GM19395 (cell line): ENCODE data around the gene DHX35.

Source experiments
- ATAC-seq: cut with Tn5 transposase; IDR thresholded peaks from one replicate; pipeline ENCODE4 v1.9.1; 2021; ENCODE audit warnings: mild to moderate bottlenecking, moderate library complexity; ENCODE audit not compliant: unreplicated experiment

DHX35 gene, protein sequence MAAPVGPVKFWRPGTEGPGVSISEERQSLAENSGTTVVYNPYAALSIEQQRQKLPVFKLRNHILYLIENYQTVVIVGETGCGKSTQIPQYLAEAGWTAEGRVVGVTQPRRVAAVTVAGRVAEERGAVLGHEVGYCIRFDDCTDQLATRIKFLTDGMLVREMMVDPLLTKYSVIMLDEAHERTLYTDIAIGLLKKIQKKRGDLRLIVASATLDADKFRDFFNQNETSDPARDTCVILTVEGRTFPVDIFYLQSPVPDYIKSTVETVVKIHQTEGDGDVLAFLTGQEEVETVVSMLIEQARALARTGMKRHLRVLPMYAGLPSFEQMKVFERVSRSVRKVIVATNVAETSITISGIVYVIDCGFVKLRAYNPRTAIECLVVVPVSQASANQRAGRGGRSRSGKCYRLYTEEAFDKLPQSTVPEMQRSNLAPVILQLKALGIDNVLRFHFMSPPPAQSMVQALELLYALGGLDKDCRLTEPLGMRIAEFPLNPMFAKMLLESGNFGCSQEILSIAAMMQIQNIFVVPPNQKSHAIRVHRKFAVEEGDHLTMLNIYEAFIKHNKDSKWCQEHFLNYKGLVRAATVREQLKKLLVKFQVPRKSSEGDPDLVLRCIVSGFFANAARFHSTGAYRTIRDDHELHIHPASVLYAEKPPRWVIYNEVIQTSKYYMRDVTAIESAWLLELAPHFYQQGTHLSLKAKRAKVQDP

DNA sequence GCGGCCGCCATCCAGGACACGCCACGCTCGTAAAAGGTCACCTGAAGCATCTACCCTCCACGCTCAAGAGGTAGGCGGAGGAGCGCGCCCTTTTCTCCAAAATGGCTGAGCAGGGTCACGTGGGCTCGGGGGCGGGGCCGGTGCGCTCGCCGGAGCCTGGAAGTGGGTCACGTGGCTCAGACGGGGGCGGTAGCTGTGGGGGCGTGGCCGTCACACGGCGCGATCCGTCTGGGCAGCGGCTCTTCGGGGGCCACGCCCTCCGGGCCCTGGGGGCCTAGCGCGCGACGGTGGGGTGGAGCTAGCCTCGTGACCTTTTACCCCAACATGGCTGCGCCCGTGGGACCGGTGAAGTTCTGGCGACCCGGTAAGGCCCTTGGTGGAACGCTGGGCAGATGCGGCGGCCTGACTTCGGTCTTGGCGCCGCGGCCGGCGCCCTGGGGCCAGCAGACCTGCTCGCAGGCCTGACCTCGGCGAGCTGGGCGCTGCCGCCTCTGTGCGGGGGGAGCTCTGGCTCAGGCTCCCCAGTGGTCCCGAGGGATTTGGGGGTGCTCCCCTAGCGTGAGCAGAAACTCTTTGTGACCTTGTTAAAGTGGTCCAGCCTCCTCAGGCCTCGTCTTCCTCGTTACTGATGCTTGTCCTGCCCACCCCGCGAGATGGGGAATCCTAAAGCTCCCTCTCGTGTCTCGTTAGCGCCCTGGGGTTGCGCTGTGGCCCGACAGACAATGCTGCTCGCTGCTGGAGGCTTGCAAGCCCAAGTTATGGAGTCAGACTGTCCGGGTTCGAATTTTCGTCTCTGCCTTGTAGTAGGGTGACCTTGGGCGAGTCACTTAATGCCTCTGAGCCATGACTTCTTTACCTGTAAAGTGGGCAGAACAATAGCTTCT, at the start of gene DHX35:
DHX35 (plus strand) TSS at position 301 of the 884 bp plus-strand sequence; CDS start at position 325, 24 bp downstream.
- peak; percentile 96 for ATAC-seq

DNA sequence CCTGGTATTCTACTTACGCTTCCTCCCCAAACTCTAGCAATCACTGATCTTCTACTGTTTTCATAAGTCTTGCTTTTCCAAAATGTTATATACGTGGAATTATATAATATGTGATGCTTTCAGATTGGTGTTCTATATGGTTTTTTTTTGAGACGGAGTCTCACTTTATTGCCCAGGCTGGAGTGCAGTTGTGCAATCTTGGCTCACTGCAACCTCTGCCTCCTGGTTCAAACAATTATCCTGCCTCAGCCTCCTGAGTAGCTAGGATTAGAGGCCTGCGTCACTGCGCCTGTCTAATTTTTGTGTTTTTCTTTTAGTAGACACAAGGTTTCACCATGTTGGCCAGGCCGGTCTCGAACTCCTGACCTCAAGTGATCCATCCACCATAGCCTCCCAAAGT, 46.8 kb upstream of the DHX35 start:
- ATAC-seq = no peak

DNA sequence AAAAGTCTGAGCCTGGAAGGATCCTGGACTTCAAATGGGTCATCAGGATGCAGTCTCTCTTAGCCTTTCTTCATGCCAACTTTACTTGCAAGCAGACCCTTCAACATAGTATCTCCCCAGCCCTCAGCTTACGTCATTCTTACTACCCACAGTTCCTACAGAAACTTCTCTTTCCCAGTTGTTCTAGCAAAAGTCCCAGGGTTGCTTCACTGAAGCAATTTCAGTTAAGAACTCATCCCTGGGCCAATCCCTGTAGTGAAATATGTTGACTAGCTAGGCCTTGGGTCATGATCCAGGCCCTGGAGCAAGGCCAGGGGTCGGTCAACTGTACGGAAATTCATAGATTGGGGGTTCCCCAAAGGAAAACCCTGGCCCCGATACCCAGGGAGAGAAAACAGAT, 44.5 kb upstream of the DHX35 start:
- ATAC-seq = no peak

DNA sequence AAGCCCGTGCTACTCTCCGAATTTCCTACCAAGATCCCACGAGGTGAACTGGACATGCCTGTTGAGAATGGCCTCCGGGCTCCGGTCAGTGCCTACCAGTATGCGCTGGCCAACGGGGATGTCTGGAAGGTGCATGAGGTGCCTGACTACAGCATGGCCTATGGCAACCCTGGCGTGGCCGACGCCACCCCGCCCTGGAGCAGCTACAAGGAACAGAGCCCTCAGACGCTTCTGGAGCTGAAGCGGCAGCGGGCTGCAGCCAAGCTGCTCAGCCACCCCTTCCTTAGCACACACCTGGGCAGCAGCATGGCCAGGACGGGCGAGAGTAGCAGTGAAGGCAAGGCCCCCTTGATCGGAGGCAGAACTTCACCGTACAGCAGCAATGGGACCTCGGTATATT, 44.0 kb upstream of the DHX35 start:
- no peak for ATAC-seq

DNA sequence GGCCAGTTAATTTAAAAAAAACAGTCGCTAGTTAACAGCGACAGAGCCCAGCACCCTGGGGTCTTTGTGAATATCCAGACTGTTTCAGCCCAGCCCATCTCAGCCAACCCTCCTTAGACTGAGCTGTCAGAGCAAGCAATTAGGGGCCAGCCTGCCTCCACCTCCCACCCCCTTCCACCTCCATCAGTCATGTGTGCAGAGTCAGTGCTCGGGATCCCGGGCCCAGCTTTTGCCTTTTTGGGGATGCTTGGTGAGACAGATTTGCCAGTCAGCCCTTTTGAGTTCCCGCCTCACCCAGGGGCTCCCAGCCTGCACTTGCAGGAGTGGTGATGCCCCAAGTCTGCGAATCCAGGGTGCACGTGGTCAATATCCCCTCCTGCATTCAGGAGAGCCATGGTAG, 42.5 kb upstream of the DHX35 start:
- ATAC-seq = no peak

DNA sequence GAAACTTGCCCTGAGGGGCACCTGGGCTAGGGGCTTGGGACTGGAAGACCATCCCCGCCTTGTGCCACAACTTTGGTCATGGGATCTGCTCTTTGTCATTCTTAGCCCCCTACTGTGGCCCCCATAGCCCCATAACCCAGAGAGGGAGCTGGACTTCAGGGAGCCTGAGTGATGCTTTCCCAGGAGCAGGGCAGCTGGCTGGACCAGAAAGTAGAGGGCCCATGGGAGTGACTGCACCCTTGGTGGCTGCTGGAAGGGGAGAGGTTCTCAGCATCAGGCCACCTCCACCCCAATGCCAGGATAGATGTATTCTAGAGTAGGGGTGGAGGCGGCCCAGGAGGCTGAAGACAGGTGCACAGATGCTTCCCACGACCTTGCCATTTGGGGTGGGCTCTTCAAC, 41.7 kb upstream of the DHX35 start:
- ATAC-seq = no peak

DNA sequence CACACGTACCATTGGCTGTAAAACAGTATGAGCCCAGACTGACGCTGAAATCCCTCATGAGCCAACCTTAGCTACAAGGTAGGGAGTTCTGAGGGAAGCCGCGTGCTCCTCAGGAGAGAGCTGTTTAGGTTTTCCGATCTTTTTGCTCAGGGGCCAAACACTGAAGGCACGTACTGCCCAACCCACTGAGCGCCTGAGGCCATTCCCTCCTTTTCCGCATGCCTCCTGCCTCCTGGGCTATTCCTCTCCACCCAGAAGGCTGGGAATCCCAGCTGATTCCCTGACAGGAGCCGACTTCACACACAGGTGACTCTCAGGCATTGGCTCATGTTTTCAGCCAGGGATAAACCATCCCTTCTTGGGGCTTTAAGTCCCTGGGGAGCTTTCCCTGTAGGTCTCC, 41.3 kb upstream of the DHX35 start:
- ATAC-seq = no peak

DNA sequence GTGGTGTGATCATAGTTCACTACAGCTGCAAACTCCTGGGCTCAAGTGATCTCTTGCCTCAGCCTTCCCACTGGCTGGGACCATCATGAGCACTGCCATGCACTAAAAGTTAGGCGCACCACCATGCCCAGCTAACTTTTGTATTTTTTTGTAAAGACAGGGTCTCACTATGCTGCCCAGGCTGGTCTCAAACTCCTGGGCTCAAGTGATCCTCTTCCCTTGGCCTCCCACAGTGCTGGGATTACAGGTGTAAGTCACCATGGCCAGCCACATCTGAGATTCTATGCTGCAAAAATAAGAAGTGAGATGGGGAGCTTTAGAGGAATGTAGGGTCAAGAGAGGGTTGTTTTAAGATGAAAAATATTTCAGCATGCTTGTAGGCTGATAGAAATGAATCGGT, 37.4 kb upstream of the DHX35 start:
- ATAC-seq = no peak

DNA sequence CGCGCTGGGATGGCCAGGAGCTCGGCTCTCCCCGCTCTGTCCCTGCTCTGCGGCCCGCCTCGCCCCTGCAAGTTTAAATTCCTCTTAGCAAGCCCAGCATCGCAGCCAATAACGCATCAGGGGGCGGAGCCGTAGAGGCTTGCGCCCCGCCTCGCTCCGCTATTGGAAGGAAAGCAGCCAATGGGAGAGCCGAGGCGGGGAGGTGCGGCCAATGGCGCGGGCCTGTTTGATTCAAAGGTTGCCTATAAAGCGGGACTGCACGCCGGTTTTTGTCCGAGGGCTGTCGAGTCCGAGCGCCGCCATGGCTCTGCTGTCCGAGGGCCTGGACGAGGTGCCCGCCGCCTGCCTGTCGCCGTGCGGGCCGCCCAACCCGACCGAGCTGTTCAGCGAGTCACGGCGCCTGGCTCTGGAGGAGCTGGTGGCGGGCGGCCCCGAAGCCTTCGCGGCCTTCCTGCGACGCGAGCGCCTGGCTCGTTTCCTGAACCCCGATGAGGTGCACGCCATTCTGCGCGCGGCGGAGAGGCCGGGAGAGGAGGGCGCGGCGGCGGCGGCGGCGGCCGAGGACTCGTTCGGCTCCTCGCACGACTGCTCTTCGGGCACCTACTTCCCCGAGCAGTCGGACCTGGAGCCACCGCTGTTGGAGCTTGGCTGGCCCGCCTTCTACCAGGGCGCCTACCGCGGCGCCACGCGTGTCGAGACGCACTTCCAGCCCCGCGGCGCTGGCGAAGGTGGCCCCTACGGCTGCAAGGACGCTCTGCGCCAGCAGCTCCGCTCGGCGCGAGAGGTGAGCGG, 35.8 kb upstream of the DHX35 start, which contains the start of gene FAM83D:
FAM83D (plus strand) TSS at position 276 of the 792 bp plus-strand sequence; CDS start at position 302, 26 bp downstream.
- peak; percentile 94 for ATAC-seq

DNA sequence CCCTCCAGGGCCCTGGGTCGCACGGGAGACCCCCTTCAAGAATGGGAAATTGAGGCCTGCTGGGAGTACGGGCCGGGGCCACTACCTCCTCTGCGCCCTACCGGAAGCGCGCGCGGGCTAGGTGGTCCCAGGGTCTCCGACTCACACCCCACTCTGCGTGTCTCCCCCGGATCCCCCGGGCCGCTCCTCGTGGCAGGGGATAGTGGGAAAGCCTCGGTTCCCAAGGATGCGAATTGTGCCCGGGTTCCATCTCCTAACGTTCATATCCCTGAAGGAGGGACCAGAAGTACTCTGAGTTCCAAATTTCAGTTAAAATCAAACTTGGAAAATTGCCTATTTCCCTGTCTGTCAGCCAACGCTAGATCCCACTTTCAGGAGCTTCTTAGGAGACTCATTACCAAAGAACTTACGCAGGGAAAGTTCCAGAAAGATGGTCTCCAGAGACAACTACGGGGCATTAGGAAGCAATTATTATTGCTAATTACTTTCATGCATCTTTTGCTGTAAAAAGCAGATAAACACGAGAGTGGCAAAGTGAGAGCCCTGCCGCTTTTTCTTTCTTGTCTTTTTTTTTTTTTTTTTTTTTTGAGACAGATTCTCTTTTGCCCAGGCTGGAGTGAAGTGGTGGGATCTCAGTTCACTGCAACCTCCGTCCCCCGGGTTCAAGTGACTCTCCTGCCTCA, 35.1 kb upstream of the DHX35 start:
- ATAC-seq = peak; percentile 16

DNA sequence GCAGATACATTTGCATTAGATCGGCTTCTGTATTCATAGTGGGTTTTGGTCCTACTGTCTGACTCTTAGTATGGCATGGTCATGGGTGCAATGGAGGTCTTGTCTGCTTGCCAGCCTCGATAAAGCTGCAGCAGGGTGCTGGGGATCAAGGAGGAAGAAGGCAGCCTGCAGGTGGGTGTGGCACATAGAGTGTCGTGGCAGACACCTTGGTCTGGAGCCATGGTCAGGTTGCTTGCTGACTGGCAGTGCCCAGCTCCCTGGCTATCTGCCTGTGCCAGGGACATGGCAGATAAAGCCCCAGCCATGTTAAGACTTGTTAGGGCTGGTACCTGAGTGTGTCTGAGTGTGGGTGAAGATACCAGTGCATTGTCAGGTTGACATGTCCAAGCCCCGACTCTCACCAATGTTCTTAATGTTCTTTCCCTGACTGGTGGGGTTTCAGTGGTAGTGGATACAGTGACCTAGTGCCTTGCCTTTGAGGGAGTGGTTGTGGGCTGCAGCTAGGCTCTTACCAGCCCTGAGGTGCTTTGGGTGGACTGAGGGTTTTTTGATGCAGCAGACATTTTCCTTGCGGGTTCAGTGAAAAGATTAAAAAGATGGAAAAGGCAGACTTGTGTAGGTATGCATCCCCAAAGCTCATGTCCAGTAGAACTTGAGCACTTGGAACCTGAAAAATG, 34.1 kb upstream of the DHX35 start:
- ATAC-seq = no peak

DNA sequence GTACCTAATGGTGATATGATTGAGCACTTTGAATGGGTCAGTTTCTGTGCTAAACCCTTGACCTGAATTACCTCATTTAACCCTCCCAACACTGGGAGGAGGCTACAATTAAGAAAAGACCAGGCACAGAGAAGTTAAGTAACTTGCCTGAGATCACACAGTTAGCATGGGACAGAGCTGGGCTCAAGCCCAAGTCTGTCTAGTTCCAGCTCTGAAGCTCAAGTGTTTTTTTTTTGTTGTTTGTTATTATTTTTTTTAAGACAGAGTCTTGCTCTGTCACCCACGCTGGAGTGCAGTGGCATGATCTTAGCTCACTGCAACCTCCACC, 31.9 kb upstream of the DHX35 start:
- ATAC-seq = no peak

DNA sequence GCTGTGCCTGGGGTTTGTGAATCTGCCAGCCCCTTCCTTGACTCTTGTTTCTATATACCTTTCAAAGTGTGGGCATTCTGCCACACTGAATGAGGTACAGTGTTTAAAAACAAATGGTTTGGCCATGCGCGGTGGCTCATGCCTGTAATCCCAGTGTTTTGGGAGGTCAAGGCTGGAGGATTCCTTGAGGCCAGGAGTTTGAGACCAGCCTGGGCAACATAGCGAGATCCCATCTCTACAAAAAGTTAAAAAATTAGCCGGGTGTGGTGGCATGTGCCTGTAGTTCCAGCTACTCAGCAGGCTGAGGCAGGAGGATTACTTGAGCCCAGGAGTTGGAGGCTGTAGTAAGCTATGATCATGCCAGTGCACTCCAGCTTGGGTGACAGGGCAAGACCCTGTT, 30.2 kb upstream of the DHX35 start:
- ATAC-seq = no peak

DNA sequence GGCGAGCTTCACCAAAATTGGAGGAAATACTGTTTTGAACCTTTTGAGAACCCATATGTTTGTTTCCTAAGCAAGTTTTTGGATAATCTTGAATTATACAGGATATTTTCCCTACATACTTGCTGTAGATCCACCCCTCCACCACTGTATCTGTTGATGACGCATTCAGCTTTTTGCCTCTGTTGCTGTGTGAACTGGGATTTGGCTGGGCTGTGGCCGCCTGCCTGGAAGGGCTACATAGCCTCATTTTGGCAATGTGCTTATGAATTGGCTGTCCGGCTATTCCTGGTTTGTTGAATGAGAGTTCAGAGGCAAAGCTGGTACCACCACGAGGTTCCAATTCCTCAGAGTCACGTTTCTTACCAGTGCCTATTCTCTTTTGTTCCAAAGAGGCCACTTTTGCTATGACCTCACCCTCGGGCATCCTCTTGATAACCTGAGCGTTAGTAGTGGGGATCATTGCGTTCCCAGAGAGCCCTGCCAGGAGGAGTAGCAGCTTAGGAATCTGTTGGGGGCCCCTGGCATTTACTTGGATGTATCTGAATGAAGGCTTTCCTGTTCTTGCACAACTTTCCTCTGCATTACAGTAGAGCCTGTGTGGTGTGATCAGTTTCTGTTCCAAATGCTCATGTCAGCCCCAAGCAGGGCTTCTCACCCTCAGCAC, 29.6 kb upstream of the DHX35 start:
- ATAC-seq = no peak

DNA sequence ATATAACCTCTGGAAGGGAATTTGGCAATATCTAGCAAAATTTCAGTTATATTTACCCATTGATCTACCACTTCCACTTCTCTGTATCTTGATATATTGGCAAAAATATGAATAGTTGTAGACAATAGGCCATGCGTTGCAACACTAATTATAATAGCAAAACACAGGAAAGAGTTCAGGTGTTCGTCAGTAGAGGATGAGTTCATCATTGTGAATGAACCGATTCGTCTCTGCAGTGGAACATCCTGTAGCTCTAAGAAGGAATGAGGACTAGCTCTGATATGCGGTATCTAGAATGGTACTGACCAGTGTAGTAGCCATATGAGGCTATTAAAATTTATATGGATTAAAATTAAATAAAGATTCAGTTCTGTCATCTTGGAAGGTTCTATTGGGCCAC, 27.6 kb upstream of the DHX35 start:
- ATAC-seq = no peak

DNA sequence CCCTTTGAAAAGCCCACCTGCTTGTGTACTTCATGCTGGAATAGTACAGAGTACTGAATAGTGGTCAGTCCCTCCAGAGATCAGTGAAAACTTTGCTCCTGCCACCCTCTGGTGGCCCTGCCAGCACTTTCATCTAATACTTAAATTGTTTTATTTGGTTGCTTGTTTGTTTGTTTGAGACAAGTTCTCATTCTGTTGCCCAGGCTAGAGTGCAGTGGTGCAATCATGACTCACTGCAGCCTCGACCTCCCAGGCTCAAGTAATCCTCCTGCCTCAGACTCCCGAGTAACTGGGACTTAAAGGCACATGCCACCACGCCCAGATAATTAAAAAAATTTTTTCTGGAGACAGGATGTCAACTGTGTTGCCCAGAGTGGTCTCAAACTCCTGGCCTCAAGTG, 26.9 kb upstream of the DHX35 start:
- ATAC-seq = no peak

DNA sequence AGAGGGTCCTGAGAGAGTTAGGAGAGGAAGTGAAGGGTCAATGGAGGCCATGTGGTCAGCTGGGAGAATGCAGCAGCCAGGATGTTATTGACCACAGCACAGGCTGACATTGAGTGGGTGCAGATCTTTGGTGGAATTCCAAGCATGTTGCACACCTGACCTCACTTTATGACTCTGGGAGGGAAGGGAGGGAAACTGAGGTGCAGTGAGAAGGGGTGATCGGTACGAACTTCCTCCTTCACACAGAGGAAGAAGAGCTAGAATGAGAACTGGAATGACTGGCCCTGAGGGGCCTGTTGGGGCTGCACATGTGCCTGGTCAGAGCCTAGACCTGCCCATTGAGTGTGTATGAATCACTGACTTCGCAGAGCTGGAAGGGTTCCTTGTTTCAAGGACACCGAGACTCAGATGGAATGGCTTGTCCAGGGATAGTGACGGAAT, 26.2 kb upstream of the DHX35 start:
- ATAC-seq = no peak

DNA sequence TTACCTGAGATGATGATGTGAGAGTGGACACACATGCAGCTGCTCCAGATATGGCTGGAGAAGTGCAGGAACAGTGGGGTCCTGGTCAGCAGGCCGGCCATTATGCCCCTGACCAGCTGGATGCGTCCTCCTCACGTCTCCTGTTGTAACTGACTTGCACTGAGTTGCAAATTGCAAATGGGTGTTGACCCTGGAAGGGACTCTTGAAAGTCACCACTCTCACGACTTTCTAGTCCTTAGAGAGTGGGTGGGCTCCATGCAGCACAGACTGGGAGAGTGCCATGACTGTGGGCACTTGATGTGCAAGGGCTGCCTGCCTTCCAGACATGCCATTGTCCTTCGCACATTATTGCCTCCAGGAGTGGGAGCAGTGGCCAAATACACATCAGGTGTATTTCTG, 25.1 kb upstream of the DHX35 start:
- no peak for ATAC-seq

DNA sequence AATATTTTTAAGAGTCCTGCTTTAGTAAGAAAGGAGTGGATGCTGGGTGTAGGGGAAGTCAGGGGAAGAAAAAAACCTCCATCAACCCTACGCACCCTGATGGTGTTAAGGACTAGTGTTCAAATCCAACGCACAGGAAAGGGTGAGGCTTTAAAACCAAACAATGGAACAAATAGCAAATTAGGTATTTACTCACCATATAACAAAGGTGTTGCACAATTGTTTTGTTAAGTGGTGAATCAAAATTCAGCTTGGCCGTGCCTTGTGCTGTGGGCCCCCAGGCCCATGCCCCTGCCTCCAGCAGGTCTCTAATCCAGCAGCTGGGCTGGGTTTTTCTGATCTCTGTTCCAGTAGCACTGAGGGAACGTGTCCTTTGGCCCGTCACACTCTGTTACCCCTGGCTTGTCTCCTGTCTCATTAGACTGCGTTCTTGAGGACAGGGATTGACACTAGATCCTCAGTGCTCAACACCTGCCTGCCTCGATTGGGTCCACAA, 24.1 kb upstream of the DHX35 start:
- no peak for ATAC-seq
